ENCODE data around the gene CDK17.
"Not testable (repeated sequence)": the region's sequence is repeated elsewhere in the genome, so short reads cannot be mapped to it uniquely, and the experiment has no call there.

Gene CDK17

GRCh38 chr12:96425951-96426350, 25.7 kb upstream of the CDK17 start:
- no peaks in the 10 kb centered on the region for H3K27me3 Mint-ChIP-seq
- peak overlapping the region; percentile 38 for H3K27ac Mint-ChIP-seq
- no peak overlapping the region for H3K4me3 Mint-ChIP-seq
- H3K36me3 Mint-ChIP-seq = no peaks in the 10 kb centered on the region
- peaks cover 35% of the 10 kb centered on the region for H3K4me1 Mint-ChIP-seq (ENCODE audit: low read depth)
- H3K9me3 Mint-ChIP-seq (ENCODE audit: low read depth) = no peaks in the 10 kb centered on the region

- Mint-ChIP-seq H3K36me3 (no peaks in the 10 kb centered on the region), H3K4me1 (ENCODE audit: low read depth) (peaks cover 40% of the 10 kb centered on the region), H3K9me3 (ENCODE audit: low read depth) (no peaks in the 10 kb centered on the region), H3K27ac (peak overlapping the region; percentile 38), H3K4me3 (no peak overlapping the region), H3K27me3 (no peaks in the 10 kb centered on the region)
These were observed 25.1 kb upstream of the CDK17 start for GRCh38 chr12:96425321-96425720.

- Mint-ChIP-seq H3K27ac (no peak overlapping the region), H3K4me3 (no peak overlapping the region), H3K27me3 (no peaks in the 10 kb centered on the region), H3K9me3 (ENCODE audit: low read depth) (no peaks in the 10 kb centered on the region), H3K36me3 (no peaks in the 10 kb centered on the region), H3K4me1 (ENCODE audit: low read depth) (peaks cover 38% of the 10 kb centered on the region)
These were observed 24.4 kb upstream of the CDK17 start for GRCh38 chr12:96424601-96425000.

GRCh38 chr12:96422192-96422591, 22.0 kb upstream of the CDK17 start:
- H3K27ac Mint-ChIP-seq = no peak overlapping the region
- no peaks in the 10 kb centered on the region for H3K9me3 Mint-ChIP-seq (ENCODE audit: low read depth)
- H3K4me1 Mint-ChIP-seq (ENCODE audit: low read depth) = peaks cover 23% of the 10 kb centered on the region
- H3K36me3 Mint-ChIP-seq = no peaks in the 10 kb centered on the region
- H3K4me3 Mint-ChIP-seq = no peak overlapping the region
- no peaks in the 10 kb centered on the region for H3K27me3 Mint-ChIP-seq

- H3K9me3 Mint-ChIP-seq (ENCODE audit: low read depth) = no peaks in the 10 kb centered on the region
- H3K36me3 Mint-ChIP-seq = no peaks in the 10 kb centered on the region
- no peaks in the 10 kb centered on the region for H3K27me3 Mint-ChIP-seq
- peaks cover 26% of the 10 kb centered on the region for H3K4me1 Mint-ChIP-seq (ENCODE audit: low read depth)
- H3K4me3 Mint-ChIP-seq = peak overlapping the region; percentile 74
- H3K27ac Mint-ChIP-seq = peak overlapping the region; percentile 81
These were observed 20.8 kb upstream of the CDK17 start for GRCh38 chr12:96421014-96421413.

- Mint-ChIP-seq H3K27me3 (no peaks in the 10 kb centered on the region), H3K9me3 (ENCODE audit: low read depth) (no peaks in the 10 kb centered on the region), H3K36me3 (no peaks in the 10 kb centered on the region), H3K4me1 (ENCODE audit: low read depth) (peaks cover 22% of the 10 kb centered on the region), H3K4me3 (no peak overlapping the region), H3K27ac (no peak overlapping the region)
These were observed 20.1 kb upstream of the CDK17 start for GRCh38 chr12:96420277-96420835.

- Mint-ChIP-seq H3K4me3 (no peak overlapping the region), H3K27ac (no peak overlapping the region), H3K9me3 (ENCODE audit: low read depth) (no peaks in the 10 kb centered on the region), H3K4me1 (ENCODE audit: low read depth) (peaks cover 18% of the 10 kb centered on the region), H3K27me3 (no peaks in the 10 kb centered on the region), H3K36me3 (no peaks in the 10 kb centered on the region)
These were observed 19.5 kb upstream of the CDK17 start for GRCh38 chr12:96419576-96420276.

GRCh38 chr12:96417688-96418087, 17.4 kb upstream of the CDK17 start:
- not testable (repeated sequence) for H3K4me3 Mint-ChIP-seq; H3K9me3 Mint-ChIP-seq (ENCODE audit: low read depth); H3K27me3 Mint-ChIP-seq; H3K36me3 Mint-ChIP-seq; H3K27ac Mint-ChIP-seq
- peaks cover 18% of the 10 kb centered on the region for H3K4me1 Mint-ChIP-seq (ENCODE audit: low read depth)

GRCh38 chr12:96416033-96416799, 16.0 kb upstream of the CDK17 start:
- Mint-ChIP-seq H3K4me1 (ENCODE audit: low read depth) (peaks cover 14% of the 10 kb centered on the region), H3K36me3 (no peaks in the 10 kb centered on the region), H3K4me3 (no peak overlapping the region), H3K9me3 (ENCODE audit: low read depth) (no peaks in the 10 kb centered on the region), H3K27ac (no peak overlapping the region), H3K27me3 (peaks cover 1% of the 10 kb centered on the region)

- Mint-ChIP-seq H3K4me3 (no peak overlapping the region), H3K36me3 (no peaks in the 10 kb centered on the region), H3K27ac (no peak overlapping the region), H3K27me3 (peaks cover 1% of the 10 kb centered on the region), H3K4me1 (ENCODE audit: low read depth) (peaks cover 7% of the 10 kb centered on the region), H3K9me3 (ENCODE audit: low read depth) (no peaks in the 10 kb centered on the region)
These were observed 14.4 kb upstream of the CDK17 start for GRCh38 chr12:96414637-96415036.

GRCh38 chr12:96412431-96412830, 12.2 kb upstream of the CDK17 start:
- no peaks in the 10 kb centered on the region for H3K36me3 Mint-ChIP-seq
- H3K27ac Mint-ChIP-seq = no peak overlapping the region
- H3K4me1 Mint-ChIP-seq (ENCODE audit: low read depth) = peaks cover 6% of the 10 kb centered on the region
- H3K4me3 Mint-ChIP-seq = no peak overlapping the region
- no peaks in the 10 kb centered on the region for H3K9me3 Mint-ChIP-seq (ENCODE audit: low read depth)
- peaks cover 1% of the 10 kb centered on the region for H3K27me3 Mint-ChIP-seq

- H3K36me3 Mint-ChIP-seq = no peaks in the 10 kb centered on the region
- no peak overlapping the region for H3K27ac Mint-ChIP-seq
- H3K4me3 Mint-ChIP-seq = no peak overlapping the region
- H3K9me3 Mint-ChIP-seq (ENCODE audit: low read depth) = no peaks in the 10 kb centered on the region
- peaks cover 1% of the 10 kb centered on the region for H3K27me3 Mint-ChIP-seq
- H3K4me1 Mint-ChIP-seq (ENCODE audit: low read depth) = no peaks in the 10 kb centered on the region
These were observed 9.5 kb upstream of the CDK17 start for GRCh38 chr12:96409731-96410130.

- no peaks in the 10 kb centered on the region for H3K36me3 Mint-ChIP-seq
- H3K9me3 Mint-ChIP-seq (ENCODE audit: low read depth) = no peaks in the 10 kb centered on the region
- no peak overlapping the region for H3K4me3 Mint-ChIP-seq
- peaks cover 1% of the 10 kb centered on the region for H3K27me3 Mint-ChIP-seq
- H3K4me1 Mint-ChIP-seq (ENCODE audit: low read depth) = no peaks in the 10 kb centered on the region
- H3K27ac Mint-ChIP-seq = no peak overlapping the region
These were observed 8.8 kb upstream of the CDK17 start for GRCh38 chr12:96408993-96409392.

GRCh38 chr12:96407429-96408097, 7.3 kb upstream of the CDK17 start:
- peak overlapping the region; percentile 22 for H3K27ac Mint-ChIP-seq
- H3K4me3 Mint-ChIP-seq; H3K4me1 Mint-ChIP-seq (ENCODE audit: low read depth); H3K27me3 Mint-ChIP-seq; H3K9me3 Mint-ChIP-seq (ENCODE audit: low read depth); H3K36me3 Mint-ChIP-seq: not testable (repeated sequence)

GRCh38 chr12:96404696-96405095, 4.5 kb upstream of the CDK17 start:
- H3K27ac Mint-ChIP-seq = no peak overlapping the region
- H3K27me3 Mint-ChIP-seq = no peaks in the 10 kb centered on the region
- H3K4me1 Mint-ChIP-seq (ENCODE audit: low read depth) = peaks cover 12% of the 10 kb centered on the region
- H3K9me3 Mint-ChIP-seq (ENCODE audit: low read depth) = no peaks in the 10 kb centered on the region
- H3K36me3 Mint-ChIP-seq = no peaks in the 10 kb centered on the region
- no peak overlapping the region for H3K4me3 Mint-ChIP-seq

All from activated naive CD8-positive, alpha-beta T cell (primary cell).